Measurements from ENCODE around the gene PLCG1.

The PLCG1 gene

GRCh38 chr20:41098703-41099250 lies 38.6 kb upstream of the PLCG1 start:
- H3K4me3 ChIP-seq (replicated peaks in 1 of 2; ENCODE audit: low read depth in 2 of 2, low read length in 2 of 2), result no peak overlapping the region
- DNase-seq (ENCODE audit: low read depth in 2 of 2), result peak; percentile 67 to 75
- TF ChIP-seq, protein P1, sequence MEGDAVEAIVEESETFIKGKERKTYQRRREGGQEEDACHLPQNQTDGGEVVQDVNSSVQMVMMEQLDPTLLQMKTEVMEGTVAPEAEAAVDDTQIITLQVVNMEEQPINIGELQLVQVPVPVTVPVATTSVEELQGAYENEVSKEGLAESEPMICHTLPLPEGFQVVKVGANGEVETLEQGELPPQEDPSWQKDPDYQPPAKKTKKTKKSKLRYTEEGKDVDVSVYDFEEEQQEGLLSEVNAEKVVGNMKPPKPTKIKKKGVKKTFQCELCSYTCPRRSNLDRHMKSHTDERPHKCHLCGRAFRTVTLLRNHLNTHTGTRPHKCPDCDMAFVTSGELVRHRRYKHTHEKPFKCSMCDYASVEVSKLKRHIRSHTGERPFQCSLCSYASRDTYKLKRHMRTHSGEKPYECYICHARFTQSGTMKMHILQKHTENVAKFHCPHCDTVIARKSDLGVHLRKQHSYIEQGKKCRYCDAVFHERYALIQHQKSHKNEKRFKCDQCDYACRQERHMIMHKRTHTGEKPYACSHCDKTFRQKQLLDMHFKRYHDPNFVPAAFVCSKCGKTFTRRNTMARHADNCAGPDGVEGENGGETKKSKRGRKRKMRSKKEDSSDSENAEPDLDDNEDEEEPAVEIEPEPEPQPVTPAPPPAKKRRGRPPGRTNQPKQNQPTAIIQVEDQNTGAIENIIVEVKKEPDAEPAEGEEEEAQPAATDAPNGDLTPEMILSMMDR (IDR thresholded peaks at IDR 0.05; ENCODE audit: low read depth, low read length), result no peak

DNA sequence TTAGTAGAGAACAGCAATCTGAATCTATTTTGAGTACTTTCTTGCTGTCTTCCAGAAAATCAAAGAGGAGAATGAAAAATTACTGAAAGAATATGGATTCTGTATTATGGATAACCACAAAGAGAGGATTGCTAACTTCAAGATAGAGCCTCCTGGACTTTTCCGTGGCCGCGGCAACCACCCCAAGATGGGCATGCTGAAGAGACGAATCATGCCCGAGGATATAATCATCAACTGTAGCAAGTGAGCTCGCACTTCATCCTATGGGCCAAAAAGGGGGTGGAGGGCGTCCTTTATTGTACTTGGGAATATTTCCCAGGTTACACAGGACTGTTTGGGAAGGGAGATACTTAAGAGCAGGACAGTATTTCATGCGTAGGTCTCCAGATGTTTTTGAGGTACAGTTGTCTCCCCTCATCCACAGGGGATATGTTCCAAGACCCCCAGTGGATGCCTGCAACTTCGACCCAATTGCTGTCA lies 37.3 kb upstream of the PLCG1 start:
- no peak for DNase-seq (ENCODE audit: low read depth in 2 of 2)
- TF ChIP-seq, protein P1 (IDR thresholded peaks at IDR 0.05; ENCODE audit: low read depth, low read length), result no peak
- no peak overlapping the region for H3K4me3 ChIP-seq (replicated peaks in 1 of 2; ENCODE audit: low read depth in 2 of 2, low read length in 2 of 2)

DNA sequence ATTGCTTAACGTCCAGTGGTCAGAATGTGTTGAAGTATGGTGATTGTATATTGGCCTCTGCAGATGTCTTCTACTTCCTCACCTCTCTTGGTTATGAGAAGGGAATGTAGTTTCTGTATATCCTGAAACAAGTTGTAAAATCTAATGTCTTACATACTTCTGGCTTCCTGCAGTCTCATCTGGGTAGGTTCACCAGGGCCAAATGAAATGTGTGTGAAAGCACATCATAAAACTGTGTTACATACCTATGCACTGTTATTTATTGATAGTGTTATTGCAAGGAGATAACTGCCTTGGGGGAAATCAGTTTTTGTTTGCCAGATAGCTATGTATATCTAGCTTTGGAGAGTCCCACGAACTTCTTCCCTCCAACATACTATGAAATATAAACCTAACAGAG lies 35.7 kb upstream of the PLCG1 start:
- TF ChIP-seq, protein P1 (IDR thresholded peaks at IDR 0.05; ENCODE audit: low read depth, low read length), result no peak
- DNase-seq (ENCODE audit: low read depth in 2 of 2), result no peak
- no peak overlapping the region for H3K4me3 ChIP-seq (replicated peaks in 1 of 2; ENCODE audit: low read depth in 2 of 2, low read length in 2 of 2)

DNA sequence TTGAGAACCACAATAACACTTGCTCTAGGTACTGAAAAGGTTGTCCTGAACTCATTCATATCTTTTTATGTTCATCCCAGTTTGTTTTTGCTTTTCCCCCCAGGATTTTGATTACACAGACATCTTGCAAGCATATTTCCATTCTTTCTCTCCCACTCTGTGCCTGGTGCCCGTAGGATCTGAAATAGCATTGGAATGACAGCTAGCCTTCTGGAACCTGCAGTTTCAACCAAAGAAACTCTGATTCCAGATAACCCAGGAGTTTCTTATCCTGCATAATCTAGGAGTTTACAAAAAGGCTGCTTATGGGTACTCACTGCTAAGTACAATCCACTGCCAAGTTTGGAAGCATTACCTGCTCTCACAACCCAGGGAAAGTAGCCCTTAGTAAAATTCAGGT lies 28.8 kb upstream of the PLCG1 start:
- no peak for DNase-seq (ENCODE audit: low read depth in 2 of 2)
- TF ChIP-seq, protein P1 (IDR thresholded peaks at IDR 0.05; ENCODE audit: low read depth, low read length), result no peak

GRCh38 chr20:41110012-41110411 lies 27.3 kb upstream of the PLCG1 start:
- no peak overlapping the region for H3K4me3 ChIP-seq (replicated peaks in 1 of 2; ENCODE audit: low read depth in 2 of 2, low read length in 2 of 2)
- TF ChIP-seq, protein P1 (IDR thresholded peaks at IDR 0.05; ENCODE audit: low read depth, low read length), result no peak
- no peak for DNase-seq (ENCODE audit: low read depth in 2 of 2)

More for the DNA sequence above, 28.8 kb upstream of the PLCG1 start:
- no peak overlapping the region for H3K4me3 ChIP-seq (replicated peaks in 1 of 2; ENCODE audit: low read depth in 2 of 2, low read length in 2 of 2)

GRCh38 chr20:41110930-41111577 lies 26.3 kb upstream of the PLCG1 start:
- DNase-seq (ENCODE audit: low read depth in 2 of 2), result no peak
- TF ChIP-seq, protein P1 (IDR thresholded peaks at IDR 0.05; ENCODE audit: low read depth, low read length), result no peak
- no peak overlapping the region for H3K4me3 ChIP-seq (replicated peaks in 1 of 2; ENCODE audit: low read depth in 2 of 2, low read length in 2 of 2)

Measured in cardiac fibroblast (primary cell).